Thyroid gland (tissue), 4 donors: ENCODE data around the gene IFNA17. TPM values are rescaled to one million over a fixed set of nuclear protein-coding genes. Genes with fewer than 3 reads are reported as not detected.
A peak's percentile ranks its signal among the peaks of the same experiment; 100 is the strongest.
"Not testable (repeated sequence)": the region's sequence is repeated elsewhere in the genome, so short reads cannot be mapped to it uniquely, and the experiment has no call there.

Experiments
- DNase-seq, 2 donors: peaks; one replicate each; pipeline ENCODE4 v3.0.0-alpha.2; 2019
- H3K27ac ChIP-seq, 3 donors: fragments of 200-600 bp; sonication (generic); 1 replicate in 2 of 3; 2 replicates in 1 of 3; pipeline ENCODE4 v1.5.1; 2016 to 2019; ENCODE audit warnings: mild to moderate bottlenecking in 1 of 3, moderate library complexity in 1 of 3
- H3K27me3 ChIP-seq: fragments of 200-600 bp; sonication (generic); one replicate; pipeline ENCODE4 v1.5.1; 2019
- H3K36me3 ChIP-seq, 2 donors: fragments of 200-600 bp; sonication (generic); one replicate each; pipeline ENCODE4 v1.5.1; 2016 to 2019
- H3K4me1 ChIP-seq, 2 donors: fragments of 200-600 bp; sonication (generic); one replicate each; pipeline ENCODE4 v1.5.1; 2017 to 2019
- H3K4me3 ChIP-seq, 3 donors: fragments of 200-600 bp; sonication (generic); replicated peaks in 1 of 3; 1 replicate in 2 of 3; 2 replicates in 1 of 3; pipeline ENCODE4 v1.5.1; 2016; ENCODE audit warnings: mild to moderate bottlenecking in 1 of 3
- H3K9me3 ChIP-seq: fragments of 200-600 bp; sonication (generic); one replicate; pipeline ENCODE4 v1.5.1; 2017
- POLR2A ChIP-seq, 2 donors: fragments of 450-650 bp; IDR thresholded peaks; one replicate each; pipeline ENCODE4 v1.6.1; 2017; ENCODE audit warnings: antibody characterized with exemption in 2 of 2, mild to moderate bottlenecking in 2 of 2, moderate library complexity in 1 of 2
- WGBS, 2 donors: methylation state at CpG; one replicate each; pipeline ENCODE4 v1.1.5; 2017; 5-methylcytosine and 5-hydroxymethylcytosine counted together
- intact Hi-C: fragments of 100-400 bp; cut with DNase I; formaldehyde crosslinking; loops from one replicate; pipeline ENCODE4 v1.15.1; 2023
- total RNA-seq, 4 donors: library from RNA; depleted of rRNA; stranded (reverse); fragments of >200 nt; gene quantifications; one replicate each; pipeline ENCODE4 v1.2.3, GENCODE V29; 2016
- TF ChIP-seq, protein P1 (sequence below), 6 experiments: fragments of 200-600 bp in 3 of 6; fragments of 450-650 bp in 3 of 6; sonication (generic) in 3 of 6; IDR thresholded peaks; one replicate each; pipeline ENCODE4 v1.5.1; 2016 to 2019; ENCODE audit warnings: antibody characterized with exemption in 6 of 6, mild to moderate bottlenecking in 2 of 6, inconsistent platforms in 1 of 6, moderate library complexity in 1 of 6

IFNA17 gene
- total RNA-seq, 4 donors from 2014 or later = not detected

GRCh38 chr9:21210311-21210710, 17.7 kb downstream of the IFNA17 start:
- no peaks in the 10 kb centered on the region for H3K27me3 ChIP-seq
- no peaks in the 10 kb centered on the region for H3K36me3 ChIP-seq
- H3K4me1 ChIP-seq = no peaks in the 10 kb centered on the region
- H3K9me3 ChIP-seq = no peaks in the 10 kb centered on the region
- H3K27ac ChIP-seq = no peak overlapping the region
- no peak for DNase-seq
- no peak overlapping the region for H3K4me3 ChIP-seq
- no peak for TF ChIP-seq POLR2A (IDR thresholded peaks at IDR 0.05)
- TF ChIP-seq, protein P1, sequence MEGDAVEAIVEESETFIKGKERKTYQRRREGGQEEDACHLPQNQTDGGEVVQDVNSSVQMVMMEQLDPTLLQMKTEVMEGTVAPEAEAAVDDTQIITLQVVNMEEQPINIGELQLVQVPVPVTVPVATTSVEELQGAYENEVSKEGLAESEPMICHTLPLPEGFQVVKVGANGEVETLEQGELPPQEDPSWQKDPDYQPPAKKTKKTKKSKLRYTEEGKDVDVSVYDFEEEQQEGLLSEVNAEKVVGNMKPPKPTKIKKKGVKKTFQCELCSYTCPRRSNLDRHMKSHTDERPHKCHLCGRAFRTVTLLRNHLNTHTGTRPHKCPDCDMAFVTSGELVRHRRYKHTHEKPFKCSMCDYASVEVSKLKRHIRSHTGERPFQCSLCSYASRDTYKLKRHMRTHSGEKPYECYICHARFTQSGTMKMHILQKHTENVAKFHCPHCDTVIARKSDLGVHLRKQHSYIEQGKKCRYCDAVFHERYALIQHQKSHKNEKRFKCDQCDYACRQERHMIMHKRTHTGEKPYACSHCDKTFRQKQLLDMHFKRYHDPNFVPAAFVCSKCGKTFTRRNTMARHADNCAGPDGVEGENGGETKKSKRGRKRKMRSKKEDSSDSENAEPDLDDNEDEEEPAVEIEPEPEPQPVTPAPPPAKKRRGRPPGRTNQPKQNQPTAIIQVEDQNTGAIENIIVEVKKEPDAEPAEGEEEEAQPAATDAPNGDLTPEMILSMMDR (IDR thresholded peaks at IDR 0.05) = no peak
- intact Hi-C loops = no loop called here
- 93 to 95% methylated on average over 6 of the region's 7 CpGs for WGBS, 2 donors

DNA sequence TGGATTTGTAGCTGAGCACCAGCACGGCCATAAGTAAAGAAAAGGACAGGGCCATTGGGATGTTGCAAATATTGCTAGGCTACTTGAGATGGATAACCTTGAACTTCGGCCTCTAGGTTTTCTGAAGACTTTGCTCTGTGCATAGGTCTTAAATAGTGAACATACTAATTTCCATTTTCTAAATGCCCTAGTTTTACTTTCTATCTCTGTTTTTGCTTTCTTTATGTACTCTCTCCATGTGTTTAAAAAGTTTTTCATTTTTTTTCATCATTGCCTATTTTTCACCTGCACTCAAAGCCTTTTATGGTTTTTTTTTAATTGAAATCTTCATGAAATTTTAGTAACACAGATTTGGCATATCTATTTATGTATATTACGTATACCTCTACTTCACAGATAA, 21.0 kb downstream of the IFNA17 start, which contains the start of gene IFNA10:
Gene IFNA10, minus strand, starts transcription at position 101 of the 400 bp plus-strand sequence. Its CDS starts 46 bp downstream, at position 55.
- H3K27me3 ChIP-seq, H3K4me3 ChIP-seq, DNase-seq, H3K27ac ChIP-seq, intact Hi-C loops, H3K9me3 ChIP-seq, H3K36me3 ChIP-seq, H3K4me1 ChIP-seq: not testable (repeated sequence)
- WGBS, 2 donors = 93 to 96% methylated on average over 3 of the region's 3 CpGs

- Histone ChIP-seq H3K9me3 (no peaks in the 10 kb centered on the region), H3K27me3 (no peaks in the 10 kb centered on the region), H3K27ac (no peak overlapping the region), H3K36me3 (no peaks in the 10 kb centered on the region), H3K4me1 (no peaks in the 10 kb centered on the region), H3K4me3 (no peak overlapping the region)
- DNase-seq = no peak
- TF ChIP-seq, protein P1 (IDR thresholded peaks at IDR 0.05) = no peak
- TF ChIP-seq POLR2A (IDR thresholded peaks at IDR 0.05) = no peak
- intact Hi-C loops = no loop called here
Observed at GRCh38 chr9:21205204-21205603, 22.8 kb downstream of the IFNA17 start.

GRCh38 chr9:21202105-21202504, 25.9 kb downstream of the IFNA17 start, which contains the start of gene IFNA7:
IFNA7 (minus strand) TSS chr9:21202205; CDS start chr9:21202165, 40 bp downstream.
- H3K4me1 ChIP-seq, intact Hi-C loops: not testable (repeated sequence)
- WGBS, 2 donors = 77 to 80% methylated on average over 4 of the region's 4 CpGs

GRCh38 chr9:21194867-21195776, 32.9 kb downstream of the IFNA17 start:
- intact Hi-C loops, H3K27me3 ChIP-seq, H3K36me3 ChIP-seq, H3K9me3 ChIP-seq, H3K4me3 ChIP-seq, H3K27ac ChIP-seq, H3K4me1 ChIP-seq: not testable (repeated sequence)
- peak in 1 of 2 donors; percentile 18 for DNase-seq
- 43 to 51% methylated on average over 6 of the region's 6 CpGs for WGBS, 2 donors
- TF ChIP-seq, protein P1 (IDR thresholded peaks at IDR 0.05) = peak in 3 of 6 experiments; percentile 43 to 57 (median 46)

More at GRCh38 chr9:21202105-21202504, 25.9 kb downstream of the IFNA17 start, which contains the start of gene IFNA7:
- not testable (repeated sequence) for H3K36me3 ChIP-seq, DNase-seq, H3K4me3 ChIP-seq, H3K27ac ChIP-seq, H3K9me3 ChIP-seq, H3K27me3 ChIP-seq

GRCh38 chr9:21187487-21187886, 40.5 kb downstream of the IFNA17 start, which contains the start of gene IFNA4:
IFNA4 (minus strand) TSS chr9:21187587; CDS start chr9:21187531, 56 bp downstream.
- 94 to 95% methylated on average over 3 of the region's 3 CpGs for WGBS, 2 donors
- H3K4me3 ChIP-seq = not testable (repeated sequence)

More at GRCh38 chr9:21187487-21187886, 40.5 kb downstream of the IFNA17 start, which contains the start of gene IFNA4:
- H3K27me3 ChIP-seq, H3K9me3 ChIP-seq, H3K36me3 ChIP-seq, H3K4me1 ChIP-seq, intact Hi-C loops, H3K27ac ChIP-seq, DNase-seq: not testable (repeated sequence)
